Measurements from ENCODE around the gene CHTF18. TPM values are rescaled to one million over a fixed set of nuclear protein-coding genes. Genes with fewer than 3 reads are reported as not detected.

CHTF18 gene
- total RNA-seq, 1 donor from 2014 or later = 12.3 TPM

DNA sequence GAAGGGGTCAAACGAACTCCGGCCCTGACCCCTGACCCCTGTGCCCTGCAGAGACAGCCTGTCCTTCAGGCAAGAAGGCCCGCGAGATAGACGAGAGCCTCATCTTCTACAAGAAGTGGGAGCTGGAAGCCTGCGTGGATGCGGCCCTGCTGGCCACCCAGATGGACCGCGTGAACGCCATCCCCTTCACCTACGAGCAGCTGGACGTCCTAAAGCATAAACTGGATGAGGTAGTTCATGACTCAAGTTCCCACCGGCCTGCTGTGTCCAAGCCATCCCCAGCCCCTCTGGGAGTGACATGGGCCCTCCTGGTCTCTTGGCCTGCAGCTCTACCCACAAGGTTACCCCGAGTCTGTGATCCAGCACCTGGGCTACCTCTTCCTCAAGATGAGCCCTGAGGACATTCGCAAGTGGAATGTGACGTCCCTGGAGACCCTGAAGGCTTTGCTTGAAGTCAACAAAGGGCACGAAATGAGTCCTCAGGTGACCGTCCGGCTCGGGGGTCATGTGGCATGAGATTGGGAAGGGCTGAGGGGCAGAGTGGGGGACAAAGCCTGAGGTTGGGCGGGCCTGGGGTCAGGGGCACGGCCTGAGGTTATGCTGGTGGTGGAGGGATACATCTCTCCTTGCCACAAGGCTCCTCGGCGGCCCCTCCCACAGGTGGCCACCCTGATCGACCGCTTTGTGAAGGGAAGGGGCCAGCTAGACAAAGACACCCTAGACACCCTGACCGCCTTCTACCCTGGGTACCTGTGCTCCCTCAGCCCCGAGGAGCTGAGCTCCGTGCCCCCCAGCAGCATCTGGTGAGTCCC is 22.2 kb upstream of the CHTF18 start:
- intact Hi-C loops (cut with DNase I) = no loop called here
- H3K9me3 ChIP-seq = no peaks in the 10 kb centered on the region
- DNase-seq = peak; percentile 62
- TF ChIP-seq, protein P1, sequence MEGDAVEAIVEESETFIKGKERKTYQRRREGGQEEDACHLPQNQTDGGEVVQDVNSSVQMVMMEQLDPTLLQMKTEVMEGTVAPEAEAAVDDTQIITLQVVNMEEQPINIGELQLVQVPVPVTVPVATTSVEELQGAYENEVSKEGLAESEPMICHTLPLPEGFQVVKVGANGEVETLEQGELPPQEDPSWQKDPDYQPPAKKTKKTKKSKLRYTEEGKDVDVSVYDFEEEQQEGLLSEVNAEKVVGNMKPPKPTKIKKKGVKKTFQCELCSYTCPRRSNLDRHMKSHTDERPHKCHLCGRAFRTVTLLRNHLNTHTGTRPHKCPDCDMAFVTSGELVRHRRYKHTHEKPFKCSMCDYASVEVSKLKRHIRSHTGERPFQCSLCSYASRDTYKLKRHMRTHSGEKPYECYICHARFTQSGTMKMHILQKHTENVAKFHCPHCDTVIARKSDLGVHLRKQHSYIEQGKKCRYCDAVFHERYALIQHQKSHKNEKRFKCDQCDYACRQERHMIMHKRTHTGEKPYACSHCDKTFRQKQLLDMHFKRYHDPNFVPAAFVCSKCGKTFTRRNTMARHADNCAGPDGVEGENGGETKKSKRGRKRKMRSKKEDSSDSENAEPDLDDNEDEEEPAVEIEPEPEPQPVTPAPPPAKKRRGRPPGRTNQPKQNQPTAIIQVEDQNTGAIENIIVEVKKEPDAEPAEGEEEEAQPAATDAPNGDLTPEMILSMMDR (IDR thresholded peaks at IDR 0.05) = no peak
- H3K27me3 ChIP-seq = no peaks in the 10 kb centered on the region
- H3K27ac ChIP-seq = no peak overlapping the region
- H3K4me3 ChIP-seq = no peak overlapping the region
- H3K4me1 ChIP-seq = no peaks in the 10 kb centered on the region
- ATAC-seq = no peak
- no peaks in the 10 kb centered on the region for H3K36me3 ChIP-seq

DNA sequence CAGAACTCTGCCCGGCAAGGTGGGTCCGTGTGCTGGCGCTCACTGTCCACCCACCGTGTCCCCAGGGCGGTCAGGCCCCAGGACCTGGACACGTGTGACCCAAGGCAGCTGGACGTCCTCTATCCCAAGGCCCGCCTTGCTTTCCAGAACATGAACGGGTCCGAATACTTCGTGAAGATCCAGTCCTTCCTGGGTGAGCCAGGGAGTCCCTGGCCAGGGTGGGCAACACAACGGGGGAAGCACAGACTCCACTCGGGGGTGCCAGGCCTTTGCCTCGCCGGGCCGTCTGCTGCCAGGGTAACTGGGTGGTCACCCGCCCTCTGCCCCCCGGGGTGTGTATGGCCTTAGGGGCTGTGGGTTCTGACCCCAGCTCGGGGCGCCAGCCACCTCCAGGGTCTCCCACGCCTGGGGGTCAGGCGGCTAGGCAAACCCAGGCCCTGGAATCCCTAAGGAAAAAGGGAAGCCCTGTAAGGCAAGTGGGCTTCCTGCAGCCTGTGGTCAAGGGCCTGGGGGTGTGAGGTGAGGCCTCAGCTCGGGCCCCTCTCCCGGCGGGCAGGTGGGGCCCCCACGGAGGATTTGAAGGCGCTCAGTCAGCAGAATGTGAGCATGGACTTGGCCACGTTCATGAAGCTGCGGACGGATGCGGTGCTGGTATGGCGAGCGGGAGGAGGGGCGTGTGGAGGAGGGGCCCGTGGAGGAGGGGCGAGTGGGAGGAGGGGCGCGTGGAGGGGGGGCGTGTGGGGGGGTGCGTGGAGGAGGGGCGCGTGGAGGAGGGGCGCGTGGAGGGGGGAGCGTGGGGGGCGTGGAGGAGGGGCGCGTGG is 21.4 kb upstream of the CHTF18 start:
- no peak overlapping the region for H3K4me3 ChIP-seq
- H3K27me3 ChIP-seq = no peaks in the 10 kb centered on the region
- TF ChIP-seq, protein P1 (IDR thresholded peaks at IDR 0.05) = no peak
- ATAC-seq = no peak
- H3K36me3 ChIP-seq = no peaks in the 10 kb centered on the region
- intact Hi-C loops (cut with DNase I) = no loop called here
- no peaks in the 10 kb centered on the region for H3K9me3 ChIP-seq
- no peak overlapping the region for H3K27ac ChIP-seq
- no peak for DNase-seq
- H3K4me1 ChIP-seq = no peaks in the 10 kb centered on the region

DNA sequence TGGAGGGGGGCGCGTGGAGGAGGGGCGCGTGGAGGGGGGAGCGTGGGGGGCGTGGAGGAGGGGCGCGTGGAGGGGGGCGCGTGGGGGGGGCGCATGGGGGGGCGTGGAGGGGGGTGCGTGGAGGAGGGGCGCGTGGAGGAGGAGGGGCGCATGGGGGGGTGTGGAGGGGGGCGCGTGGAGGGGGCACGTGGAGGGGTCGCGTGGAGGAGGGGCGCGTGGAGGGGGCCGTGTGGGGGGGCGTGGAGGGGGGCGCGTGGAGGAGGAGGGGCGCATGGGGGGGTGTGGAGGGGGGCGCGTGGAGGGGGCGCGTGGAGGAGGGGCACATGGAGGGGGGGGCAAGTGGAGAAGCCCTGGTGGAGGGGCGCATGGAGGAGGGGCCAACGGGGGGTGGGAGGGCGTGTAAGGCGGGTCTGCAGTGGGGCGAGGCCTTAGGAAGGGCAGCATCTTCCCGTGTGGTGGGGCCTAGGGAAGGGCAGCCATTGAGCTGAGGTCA is 20.6 kb upstream of the CHTF18 start:
- Histone ChIP-seq H3K9me3 (no peaks in the 10 kb centered on the region), H3K36me3 (no peaks in the 10 kb centered on the region), H3K27ac (no peak overlapping the region), H3K4me3 (no peak overlapping the region), H3K4me1 (no peaks in the 10 kb centered on the region), H3K27me3 (no peaks in the 10 kb centered on the region)
- no peak for DNase-seq
- TF ChIP-seq, protein P1 (IDR thresholded peaks at IDR 0.05) = no peak
- intact Hi-C loops (cut with DNase I) = no loop called here
- ATAC-seq = no peak

DNA sequence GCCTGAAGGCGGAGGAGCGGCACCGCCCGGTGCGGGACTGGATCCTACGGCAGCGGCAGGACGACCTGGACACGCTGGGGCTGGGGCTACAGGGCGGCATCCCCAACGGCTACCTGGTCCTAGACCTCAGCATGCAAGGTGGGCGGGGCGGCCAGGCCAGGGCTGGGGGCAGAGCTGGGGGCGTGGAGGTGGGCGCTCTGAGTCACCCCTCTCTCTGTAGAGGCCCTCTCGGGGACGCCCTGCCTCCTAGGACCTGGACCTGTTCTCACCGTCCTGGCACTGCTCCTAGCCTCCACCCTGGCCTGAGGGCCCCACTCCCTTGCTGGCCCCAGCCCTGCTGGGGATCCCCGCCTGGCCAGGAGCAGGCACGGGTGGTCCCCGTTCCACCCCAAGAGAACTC is 20.0 kb upstream of the CHTF18 start:
- intact Hi-C loops (cut with DNase I) = no loop called here
- H3K27me3 ChIP-seq = no peaks in the 10 kb centered on the region
- no peak for DNase-seq
- H3K4me3 ChIP-seq = no peak overlapping the region
- no peak overlapping the region for H3K27ac ChIP-seq
- TF ChIP-seq, protein P1 (IDR thresholded peaks at IDR 0.05) = no peak
- H3K36me3 ChIP-seq = no peaks in the 10 kb centered on the region
- H3K9me3 ChIP-seq = no peaks in the 10 kb centered on the region
- ATAC-seq = no peak
- no peaks in the 10 kb centered on the region for H3K4me1 ChIP-seq

DNA sequence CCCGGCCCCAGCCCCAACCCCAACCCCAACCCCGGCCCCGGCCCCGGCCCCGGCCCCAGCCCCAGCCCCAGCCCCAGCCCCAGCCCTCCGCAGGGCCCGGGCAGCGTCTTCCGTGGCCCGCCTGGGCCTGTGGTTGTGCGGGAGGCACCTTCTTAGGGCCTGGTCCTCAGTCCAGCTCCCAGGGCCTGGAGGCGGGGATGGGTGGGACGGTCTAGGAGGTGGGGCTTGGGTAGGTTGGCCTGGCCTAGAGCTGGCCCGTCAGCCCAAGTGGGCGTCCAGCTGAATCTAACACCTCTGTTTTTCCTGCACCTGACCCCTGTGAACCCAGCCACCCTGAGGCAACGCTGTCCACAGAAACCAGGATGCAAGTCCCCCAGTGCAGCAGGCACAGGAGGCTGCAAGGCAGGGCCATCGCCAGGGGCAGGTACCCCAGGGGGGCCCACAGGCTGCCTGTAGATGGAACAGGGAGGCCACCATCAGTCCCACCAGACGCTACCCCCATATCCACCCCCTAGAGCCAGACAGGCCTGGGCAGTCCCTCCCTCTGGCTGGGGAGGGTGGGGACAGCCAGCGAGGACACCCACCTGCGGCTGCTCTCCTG is 19.1 kb upstream of the CHTF18 start:
- no peaks in the 10 kb centered on the region for H3K4me1 ChIP-seq
- H3K4me3 ChIP-seq = no peak overlapping the region
- TF ChIP-seq, protein P1 (IDR thresholded peaks at IDR 0.05) = no peak
- no peaks in the 10 kb centered on the region for H3K27me3 ChIP-seq
- DNase-seq = no peak
- H3K36me3 ChIP-seq = no peaks in the 10 kb centered on the region
- H3K9me3 ChIP-seq = no peaks in the 10 kb centered on the region
- no peak overlapping the region for H3K27ac ChIP-seq
- ATAC-seq = no peak
- intact Hi-C loops (cut with DNase I) = no loop called here
